GM21528 (cell line): ENCODE measurements around the gene HAAO.
A peak's percentile ranks its signal among the peaks of the same experiment; 100 is the strongest.

ENCODE experiments used
- ATAC-seq: cut with Tn5 transposase; IDR thresholded peaks from one replicate; pipeline ENCODE4 v1.9.1; 2021; ENCODE audit warnings: mild to moderate bottlenecking, moderate library complexity; ENCODE audit not compliant: unreplicated experiment, low FRiP score

The HAAO gene

GRCh38 chr2:42815726-42816125, 23.3 kb upstream of the HAAO start:
- ATAC-seq: no peak

- no peak for ATAC-seq
Measured at GRCh38 chr2:42813763-42814162, 21.4 kb upstream of the HAAO start.

GRCh38 chr2:42812899-42813479, 20.6 kb upstream of the HAAO start:
- ATAC-seq: no peak

- ATAC-seq: peak; percentile 27
Measured at GRCh38 chr2:42810971-42811811, 18.8 kb upstream of the HAAO start.

GRCh38 chr2:42810121-42810970, 18.0 kb upstream of the HAAO start:
- peak; percentile 74 for ATAC-seq

- no peak for ATAC-seq
Measured at GRCh38 chr2:42809819-42810120, 17.4 kb upstream of the HAAO start.

- ATAC-seq: no peak
Measured at GRCh38 chr2:42809131-42809818, 16.9 kb upstream of the HAAO start.

- ATAC-seq: no peak
Measured at GRCh38 chr2:42808301-42808700, 15.9 kb upstream of the HAAO start.

- ATAC-seq: no peak
Measured at GRCh38 chr2:42806786-42807185, 14.4 kb upstream of the HAAO start.

- no peak for ATAC-seq
Measured at GRCh38 chr2:42804891-42805290, 12.5 kb upstream of the HAAO start.

GRCh38 chr2:42804338-42804737, 12.0 kb upstream of the HAAO start:
- no peak for ATAC-seq

GRCh38 chr2:42802150-42802549, 9.8 kb upstream of the HAAO start:
- no peak for ATAC-seq

- no peak for ATAC-seq
Measured at GRCh38 chr2:42801381-42801780, 9.0 kb upstream of the HAAO start.

- ATAC-seq: no peak
Measured at GRCh38 chr2:42800981-42801380, 8.6 kb upstream of the HAAO start.

GRCh38 chr2:42800461-42800962, 8.1 kb upstream of the HAAO start:
- no peak for ATAC-seq

GRCh38 chr2:42799881-42800280, 7.5 kb upstream of the HAAO start:
- no peak for ATAC-seq

GRCh38 chr2:42797281-42797680, 4.9 kb upstream of the HAAO start:
- ATAC-seq: no peak

- no peak for ATAC-seq
Measured at GRCh38 chr2:42796427-42797248, 4.3 kb upstream of the HAAO start.

GRCh38 chr2:42795841-42796301, 3.5 kb upstream of the HAAO start:
- ATAC-seq: no peak

GRCh38 chr2:42795275-42795674, 2.9 kb upstream of the HAAO start:
- ATAC-seq: no peak
